Activated CD4-positive, alpha-beta T cell treated with anti-CD3 and anti-CD28 coated beads, Interleukin-2, amount 10 ng/mL, durations not matched to agents 7 days and 5 days (primary cell): ENCODE data around the gene TEX44. TPM values are rescaled to one million over a fixed set of nuclear protein-coding genes. Genes with fewer than 3 reads are reported as not detected.

Source experiments
- total RNA-seq, 2 experiments: library from RNA; stranded (reverse); gene quantifications; one replicate each; pipeline ENCODE4 v1.2.3, GENCODE V29; 2021

Gene TEX44
- total RNA-seq, 2 experiments from 2014 or later: not detected

Other genes starting within 250 kb of the TEX44 start
- not detected for gene B3GNT7, start 197.2 kb upstream of the TEX44 start, total RNA-seq
- gene NCL, start 128.4 kb upstream of the TEX44 start, total RNA-seq: 100 to 1,000 TPM; 542 to 599 TPM
- under 1 TPM; 0.47 to 0.60 TPM for gene NMUR1, start 62.4 kb upstream of the TEX44 start, total RNA-seq
- gene PTMA, start 115.7 kb downstream of the TEX44 start, total RNA-seq: 1,000 to 10,000 TPM; 1,700 to 2,208 TPM
- gene PDE6D, start 188.4 kb downstream of the TEX44 start, total RNA-seq: 10 to 100 TPM; 30.2 to 36.0 TPM
- 10 to 100 TPM; 44.9 to 50.0 TPM for gene COPS7B, start 193.6 kb downstream of the TEX44 start, total RNA-seq